Smooth muscle cell of the brain vasculature (primary cell): ENCODE results near the gene CWC27.
A peak's percentile ranks its signal among the peaks of the same experiment; 100 is the strongest.
"Not testable (repeated sequence)": the region's sequence is repeated elsewhere in the genome, so short reads cannot be mapped to it uniquely, and the experiment has no call there.

Experiments
- DNase-seq: peaks from one replicate; pipeline ENCODE4 v3.0.0-alpha.2; 2012; ENCODE audit warnings: low read depth, low spot score

The CWC27 gene

DNA sequence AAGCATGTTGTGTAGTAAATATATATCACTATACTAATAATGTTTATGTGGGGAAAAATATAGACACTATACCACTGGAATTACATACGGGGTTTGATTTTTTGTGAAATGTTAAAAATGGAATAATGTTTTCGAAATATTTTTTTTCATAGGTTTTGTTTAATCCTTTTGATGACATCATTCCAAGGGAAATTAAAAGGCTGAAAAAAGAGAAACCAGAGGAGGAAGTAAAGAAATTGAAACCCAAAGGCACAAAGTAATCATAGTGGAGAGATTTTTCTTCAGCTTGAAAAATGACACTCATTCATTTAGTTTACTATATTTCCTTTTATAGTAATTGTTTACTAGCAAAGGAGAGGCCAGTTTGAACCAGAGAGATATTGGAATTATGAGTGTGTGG is 17.6 kb downstream of the CWC27 start:
- DNase-seq = no peak

DNA sequence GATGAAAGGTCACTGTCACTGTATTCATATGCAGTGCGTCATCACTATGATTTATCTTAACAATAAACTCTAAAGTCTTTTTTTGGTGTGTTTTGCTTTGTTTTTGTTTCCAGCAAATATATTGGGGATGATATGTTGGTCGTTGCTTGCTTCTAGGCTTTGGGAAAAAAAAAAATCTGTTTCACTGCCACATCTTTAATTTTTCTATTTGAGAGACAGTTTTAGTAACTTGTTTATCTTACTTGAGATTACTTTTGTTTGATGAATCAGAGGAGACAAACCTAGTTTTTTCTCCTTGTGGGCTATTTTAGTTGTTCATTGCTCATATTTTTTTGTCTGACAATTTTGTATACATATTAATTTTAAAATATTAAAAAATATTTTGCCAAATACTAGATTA is 19.4 kb downstream of the CWC27 start:
- no peak for DNase-seq

DNA sequence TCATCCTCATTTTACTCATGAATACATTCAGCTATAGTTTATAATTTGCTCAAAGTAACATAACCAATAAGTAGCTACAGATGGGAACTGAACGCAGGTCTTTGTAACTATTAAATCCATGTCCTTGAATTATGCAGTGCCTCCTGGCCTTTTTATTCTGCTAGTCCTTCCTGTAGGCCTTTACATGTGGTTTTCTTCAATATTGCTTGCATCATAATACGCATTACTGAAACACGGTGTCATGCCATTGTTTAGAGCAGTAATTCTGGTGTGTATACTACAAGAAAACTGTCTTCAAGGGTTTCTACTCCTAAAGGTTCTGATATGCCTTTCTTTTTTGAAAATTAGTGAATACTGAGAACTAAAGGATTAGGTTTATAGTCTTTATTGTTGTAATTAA is 20.7 kb downstream of the CWC27 start:
- DNase-seq = no peak

DNA sequence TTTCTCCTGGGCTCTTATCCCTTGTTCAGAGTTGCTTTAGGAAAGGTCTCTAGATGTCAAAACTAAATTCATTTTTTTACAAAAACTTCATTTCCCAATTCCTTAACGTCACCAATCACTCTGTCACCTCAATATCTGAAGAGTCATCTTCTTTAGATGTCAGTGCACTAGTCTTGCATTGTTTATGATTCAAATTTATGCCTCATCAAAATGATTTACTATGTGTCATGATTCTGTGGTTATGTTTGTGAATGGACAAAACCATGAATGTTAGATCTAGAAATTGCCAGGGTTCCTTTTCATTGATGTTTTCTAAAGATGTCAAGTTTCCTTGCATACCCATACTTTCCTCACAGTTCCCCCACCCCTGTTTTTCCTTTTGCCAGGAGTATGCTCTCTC is 21.5 kb downstream of the CWC27 start:
- no peak for DNase-seq

DNA sequence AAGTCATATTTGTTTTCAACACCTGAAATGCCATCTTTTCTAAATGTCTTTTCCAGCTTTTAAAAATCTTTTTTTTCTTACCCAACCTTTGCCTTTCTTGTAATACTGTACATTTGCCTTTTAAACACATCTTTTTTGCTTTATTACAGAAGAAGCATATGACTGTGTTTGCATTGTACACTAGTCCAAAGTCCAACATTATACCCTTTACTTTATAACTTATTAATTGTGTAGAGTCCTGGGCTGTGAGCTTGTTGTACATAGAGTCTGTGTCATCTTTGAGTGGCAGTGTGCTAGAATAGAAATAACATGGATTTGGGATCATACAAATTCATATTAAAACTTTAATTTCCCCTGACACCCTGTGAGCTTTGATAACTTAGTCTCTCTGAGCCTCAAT is 23.7 kb downstream of the CWC27 start:
- no peak for DNase-seq

DNA sequence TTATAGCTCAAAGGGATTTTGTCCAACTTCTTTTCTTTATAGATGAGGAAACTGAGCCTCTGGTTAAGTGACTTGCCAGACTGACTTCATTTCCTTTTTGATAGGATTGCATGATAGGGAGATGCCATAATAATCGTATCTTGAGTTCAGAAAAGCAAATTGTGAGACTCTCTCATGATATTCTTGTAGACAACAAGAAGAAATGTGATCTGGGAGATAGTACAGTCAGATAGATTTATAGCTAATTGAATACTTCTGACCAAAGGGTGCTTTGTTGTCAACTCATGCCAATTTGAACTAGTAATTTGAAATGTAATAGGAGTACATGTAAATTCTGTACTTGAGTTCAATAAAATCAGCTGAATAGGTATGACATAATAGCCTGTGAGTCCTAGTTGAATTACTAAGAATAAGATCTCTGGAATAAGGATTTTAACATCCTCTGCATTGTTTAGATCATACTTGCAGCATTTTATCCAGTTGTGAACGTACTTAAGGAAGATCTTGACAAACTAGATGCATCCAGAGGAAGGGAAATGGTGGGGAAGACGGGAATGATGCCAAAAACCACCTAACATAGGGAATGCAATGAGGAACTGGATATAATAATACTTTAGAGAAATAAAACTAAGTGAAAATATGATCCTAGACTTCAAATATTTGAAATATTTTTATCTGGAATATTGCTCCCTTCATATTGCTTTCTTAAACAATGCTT is 25.5 kb downstream of the CWC27 start:
- no peak for DNase-seq

DNA sequence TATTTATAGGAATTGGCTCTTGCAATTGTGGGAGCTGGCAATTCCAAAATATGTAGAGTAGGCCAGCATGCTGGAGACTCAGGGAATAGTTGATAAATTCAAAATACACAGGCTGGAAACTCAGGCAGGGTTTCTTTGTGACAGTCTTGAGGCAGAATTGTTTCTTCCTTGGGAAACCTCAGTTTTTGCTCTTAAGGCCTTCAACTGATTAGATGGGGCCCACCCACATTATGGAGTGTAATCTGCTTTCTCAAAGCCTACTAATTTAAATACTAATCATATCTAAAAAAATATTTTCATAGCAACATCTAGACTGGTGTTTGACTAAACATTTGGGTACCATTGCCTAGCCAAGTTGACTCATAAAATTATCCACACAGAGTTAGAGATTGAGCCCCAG is 27.6 kb downstream of the CWC27 start:
- no peak for DNase-seq

DNA sequence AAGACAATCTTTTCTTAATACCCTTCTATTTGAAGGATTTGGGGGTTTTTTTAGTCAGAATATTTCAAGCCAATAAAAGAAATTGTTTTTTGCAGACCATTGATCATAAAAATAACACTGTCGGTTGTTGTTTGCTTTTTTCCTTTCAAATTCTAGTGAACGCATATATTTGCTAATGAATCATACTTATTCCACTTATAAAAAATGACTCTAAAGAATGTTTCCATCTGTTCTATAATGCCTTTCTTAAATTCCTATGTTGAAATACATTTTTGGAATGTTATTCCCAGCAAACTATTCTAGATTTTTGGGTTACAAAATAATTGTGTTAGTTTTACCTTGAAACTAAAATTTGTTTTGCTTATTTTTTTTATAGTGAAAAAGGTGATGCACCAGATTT is 32.2 kb downstream of the CWC27 start:
- no peak for DNase-seq

DNA sequence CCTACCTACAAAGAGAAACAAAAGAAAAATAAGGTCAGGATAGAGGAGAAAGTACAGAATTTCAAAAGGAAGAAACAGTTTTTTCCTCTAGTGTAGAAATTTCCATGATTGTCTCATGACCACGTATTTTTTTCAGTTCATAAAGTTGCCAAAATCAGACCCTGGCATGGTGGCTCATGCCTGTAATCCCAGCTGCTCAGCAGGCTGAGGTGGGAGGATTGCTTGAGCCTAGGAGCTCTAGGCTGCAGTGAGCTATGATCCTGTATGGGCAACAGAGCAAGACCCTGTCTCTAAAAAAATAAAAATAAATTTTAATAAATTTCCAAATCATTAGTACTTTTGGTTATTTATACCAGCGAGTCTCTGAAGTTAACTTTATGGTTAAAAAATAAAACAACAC is 37.8 kb downstream of the CWC27 start:
- DNase-seq = no peak

DNA sequence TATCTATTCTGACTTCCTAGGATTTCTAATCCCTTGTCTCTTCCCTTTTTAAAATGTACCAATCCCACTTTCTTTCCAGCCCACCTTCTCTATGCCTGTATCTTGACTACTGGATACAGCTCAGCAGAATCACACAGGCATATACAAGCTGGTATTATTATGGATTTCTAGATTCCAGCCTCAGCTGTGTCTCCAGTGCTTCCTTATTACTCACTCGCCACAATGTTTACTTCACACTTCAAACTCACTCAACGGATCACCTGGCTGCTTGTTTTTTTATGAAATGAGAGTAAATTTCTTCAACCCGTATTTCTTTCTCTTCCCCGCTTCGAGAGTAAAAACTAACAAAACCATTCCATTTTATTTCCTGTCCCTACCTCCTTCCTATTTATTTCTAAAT is 38.8 kb downstream of the CWC27 start:
- no peak for DNase-seq

DNA sequence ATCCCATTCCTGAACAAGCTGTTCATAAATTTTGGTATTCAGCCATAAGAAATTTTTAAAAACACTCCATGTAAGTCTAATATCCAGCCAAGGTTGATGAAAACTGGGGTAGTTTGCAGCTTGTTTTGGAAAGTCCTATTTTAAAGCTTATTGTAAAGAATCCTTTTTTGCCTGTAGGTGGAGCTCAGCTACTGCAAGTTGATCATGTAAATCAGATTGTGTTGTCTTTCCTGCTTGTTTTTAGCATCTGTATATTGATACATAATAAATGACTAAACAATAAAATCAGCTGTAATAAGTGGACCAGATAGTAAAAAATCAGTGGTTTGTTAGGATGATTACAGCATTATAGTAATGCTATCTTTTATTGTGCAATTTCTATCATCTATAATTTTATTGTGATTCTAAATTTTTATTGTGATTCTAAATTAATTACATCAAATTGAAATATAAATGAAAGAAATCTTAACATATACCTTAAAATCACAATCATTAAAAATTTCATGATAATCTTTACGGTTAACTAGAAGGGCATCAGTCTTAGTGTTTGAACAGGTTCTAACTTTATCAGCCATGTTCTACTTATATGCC is 42.4 kb downstream of the CWC27 start:
- DNase-seq = peak; percentile 24

DNA sequence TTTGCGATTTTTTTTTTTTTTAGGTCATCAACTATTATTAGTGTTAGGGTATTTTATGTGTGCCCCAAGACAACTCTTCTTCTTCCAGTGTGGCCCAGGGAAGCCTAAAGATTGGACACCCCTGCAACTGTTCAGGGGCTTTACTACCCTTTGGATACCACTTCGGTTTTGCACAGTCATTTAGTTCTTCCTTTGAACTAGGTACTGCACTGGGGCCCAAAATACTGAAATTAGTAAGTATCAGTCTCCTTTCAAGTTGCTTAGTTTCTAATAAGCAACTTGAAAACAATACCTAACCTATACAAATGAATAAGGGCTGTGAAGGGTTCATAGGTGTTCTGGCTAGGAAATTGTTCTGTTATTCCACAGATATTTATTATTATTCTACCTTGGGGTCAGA is 45.3 kb downstream of the CWC27 start:
- no peak for DNase-seq

DNA sequence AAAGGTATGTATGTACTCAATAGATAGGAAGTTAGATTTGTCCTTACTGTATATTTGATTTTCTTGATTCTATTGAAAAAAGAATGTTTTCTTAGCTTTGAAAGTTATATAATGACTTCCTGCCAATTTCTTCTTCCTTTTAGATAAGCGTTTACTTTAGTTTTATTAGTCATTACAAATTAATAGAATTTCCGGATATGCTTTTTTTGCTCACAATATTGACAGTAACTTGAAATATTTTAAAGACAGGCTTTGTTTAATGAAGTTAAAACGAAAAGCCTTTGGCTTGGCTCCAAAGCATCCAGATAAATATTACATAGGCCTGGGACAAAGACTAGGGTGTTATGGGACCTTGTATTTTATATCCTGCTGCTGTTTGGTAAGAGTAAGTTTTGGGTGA is 49.5 kb downstream of the CWC27 start:
- DNase-seq = no peak

DNA sequence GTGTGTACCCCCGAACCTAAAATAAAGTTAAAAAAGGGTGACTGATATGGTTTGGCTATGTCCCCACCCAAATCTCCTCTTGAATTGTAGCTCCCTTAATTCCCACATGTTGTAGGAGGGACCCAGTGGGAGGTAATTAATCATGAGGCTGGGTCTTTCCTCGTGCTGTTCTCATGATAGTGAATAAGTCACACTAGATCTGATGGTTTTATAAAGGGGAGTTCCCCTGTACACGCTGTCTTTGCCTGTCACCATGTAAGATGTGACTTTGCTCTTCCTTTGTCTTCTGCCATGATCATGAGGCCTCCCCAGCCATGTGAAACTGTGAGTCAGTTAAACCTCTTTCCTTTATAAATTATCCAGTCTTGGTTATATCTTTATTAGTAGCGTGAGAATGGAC is 50.6 kb downstream of the CWC27 start:
- DNase-seq = not testable (repeated sequence)

DNA sequence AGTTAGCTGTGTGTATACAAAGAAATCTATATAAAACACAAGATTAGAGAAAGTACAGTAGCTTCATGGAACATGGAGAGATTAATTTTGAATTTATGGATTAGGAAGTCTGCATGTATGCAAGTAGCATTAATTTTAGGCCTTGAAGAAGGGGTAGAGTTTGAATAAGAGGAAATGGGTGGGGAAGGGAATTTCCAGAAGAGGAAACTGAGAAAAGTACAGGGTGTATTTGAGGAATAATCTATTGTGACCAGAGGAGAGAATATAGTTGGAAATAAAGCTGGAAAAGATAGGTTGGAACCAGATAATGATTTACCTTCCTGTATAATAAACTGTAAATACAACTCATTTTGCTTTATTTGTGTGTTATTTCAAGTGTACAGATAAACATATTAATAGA is 53.6 kb downstream of the CWC27 start:
- DNase-seq = no peak

DNA sequence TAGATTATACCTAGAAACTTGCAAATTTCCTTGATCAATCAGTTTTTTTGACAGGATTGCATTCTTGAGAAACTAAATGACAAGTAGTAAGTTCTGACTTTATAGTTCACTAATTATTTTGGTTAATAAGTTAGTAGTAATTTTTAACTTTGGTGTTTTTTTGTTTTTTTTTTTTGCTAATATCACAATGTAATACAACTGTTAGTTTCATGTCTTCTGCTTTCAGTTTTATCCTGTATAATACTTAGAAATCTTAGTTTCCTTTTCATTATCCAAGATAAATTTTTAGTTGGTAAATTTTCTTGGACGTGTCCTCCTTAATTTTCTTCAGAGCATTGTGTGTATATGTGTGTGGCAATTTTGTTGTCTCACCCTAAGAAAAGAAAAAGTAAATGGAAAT is 57.8 kb downstream of the CWC27 start:
- DNase-seq = no peak

DNA sequence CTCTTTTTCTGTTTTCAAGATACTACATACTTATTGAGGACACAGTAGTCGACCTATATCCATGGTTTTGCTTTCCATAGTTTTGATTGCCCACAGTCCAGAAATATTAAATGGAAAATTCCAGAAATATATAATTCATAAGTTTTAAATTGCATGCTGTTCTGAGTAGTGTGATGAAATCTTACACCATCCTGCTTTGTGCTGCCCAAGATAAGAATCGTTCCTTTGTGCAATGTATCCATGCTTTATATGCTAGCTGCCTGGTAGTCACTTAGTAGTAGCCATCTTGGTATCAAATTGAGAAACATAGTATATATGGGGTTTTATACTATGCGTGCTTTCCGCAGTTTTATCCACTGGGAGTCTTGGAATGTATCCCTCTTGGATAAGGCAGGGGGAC is 59.0 kb downstream of the CWC27 start:
- no peak for DNase-seq

DNA sequence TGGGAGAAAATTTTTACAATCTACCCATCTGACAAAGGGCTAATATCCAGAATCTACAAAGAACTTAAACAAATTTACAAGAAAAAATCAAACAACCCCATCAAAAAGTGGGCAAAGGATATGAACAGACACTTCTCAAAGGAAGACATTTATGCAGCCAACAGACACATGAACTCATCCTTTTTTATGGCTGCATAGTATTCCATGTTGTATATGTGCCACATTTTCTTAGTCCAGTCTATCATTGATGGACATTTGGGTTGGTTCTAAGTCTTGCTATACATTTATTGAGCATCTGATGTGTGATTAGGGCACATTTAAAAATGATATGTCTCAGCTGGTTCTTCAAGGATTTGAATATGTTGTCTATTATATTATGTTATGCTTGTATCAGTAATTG is 61.9 kb downstream of the CWC27 start:
- DNase-seq = not testable (repeated sequence)

DNA sequence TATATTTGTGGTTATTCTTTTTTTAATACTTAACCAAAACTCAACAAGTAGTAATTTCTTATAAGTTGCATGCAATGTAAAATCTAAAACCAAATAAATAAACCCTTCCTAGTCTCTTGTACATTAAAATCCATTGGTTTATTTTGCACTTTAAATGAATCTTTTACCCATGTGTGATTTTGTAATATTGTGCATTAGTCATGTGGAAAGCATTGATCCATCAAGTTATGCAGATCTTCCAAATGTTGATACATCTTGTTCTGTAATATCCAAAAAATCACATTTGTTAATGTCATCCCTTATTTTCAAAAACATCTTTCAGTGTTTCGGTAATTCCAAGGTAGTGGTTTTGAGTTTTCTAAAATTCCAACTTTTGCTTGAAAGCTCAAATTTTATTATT is 63.3 kb downstream of the CWC27 start:
- DNase-seq = no peak

DNA sequence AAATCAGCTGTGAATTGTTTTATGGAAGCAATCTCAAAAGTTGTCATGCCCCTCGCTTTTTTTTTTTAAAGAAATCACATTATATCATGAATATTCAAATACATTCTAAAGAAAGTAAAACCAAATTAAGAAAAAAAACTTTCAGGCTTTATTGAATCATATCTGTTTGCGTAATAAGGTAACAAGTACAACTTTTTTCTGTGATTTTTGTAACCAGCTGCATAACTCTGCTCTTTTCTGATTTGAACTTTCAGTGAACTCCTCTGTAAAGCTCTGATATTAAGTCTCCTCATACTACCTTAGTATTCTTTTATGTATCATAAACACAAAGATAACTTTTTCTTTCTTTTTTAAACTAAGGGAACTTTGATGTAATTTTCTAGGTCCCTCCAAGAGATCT is 65.3 kb downstream of the CWC27 start:
- no peak for DNase-seq

DNA sequence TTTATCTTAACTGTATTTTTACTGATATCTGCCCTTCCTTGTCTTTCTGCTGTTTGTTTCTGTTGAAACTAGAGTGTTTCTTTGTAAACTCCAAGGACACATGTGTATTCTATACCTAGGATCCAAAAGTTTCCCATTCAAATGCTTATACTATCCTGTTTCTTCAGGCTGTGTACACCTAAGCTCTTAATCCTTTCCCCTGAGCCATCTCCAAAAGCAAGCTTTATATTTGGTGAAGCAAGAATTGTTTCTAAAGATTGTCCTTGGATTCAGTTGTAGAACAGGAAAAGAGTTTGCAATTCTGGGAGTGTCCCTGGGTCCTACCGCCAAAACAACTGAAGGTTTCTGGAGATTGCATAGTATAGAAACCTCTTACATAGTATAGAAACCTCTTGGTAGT is 65.9 kb downstream of the CWC27 start:
- DNase-seq = no peak

DNA sequence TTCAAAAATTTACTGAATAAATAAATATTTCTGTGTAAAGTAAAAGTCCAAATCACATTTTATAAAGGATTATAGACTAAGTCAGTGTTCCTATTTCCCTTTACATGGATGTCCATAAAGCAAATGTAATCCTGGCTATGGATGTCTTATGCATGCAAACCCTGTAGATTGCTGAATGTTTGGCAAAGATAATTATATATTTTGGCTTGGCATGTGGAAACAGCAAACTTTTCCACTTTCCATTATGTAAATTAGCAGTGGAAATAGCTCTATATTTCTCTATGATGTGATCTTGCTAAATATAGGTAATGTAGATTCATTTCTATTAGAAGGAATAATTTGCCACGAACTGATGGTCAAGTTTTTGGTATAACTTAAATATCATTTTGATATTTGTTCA is 66.5 kb downstream of the CWC27 start:
- DNase-seq = no peak

DNA sequence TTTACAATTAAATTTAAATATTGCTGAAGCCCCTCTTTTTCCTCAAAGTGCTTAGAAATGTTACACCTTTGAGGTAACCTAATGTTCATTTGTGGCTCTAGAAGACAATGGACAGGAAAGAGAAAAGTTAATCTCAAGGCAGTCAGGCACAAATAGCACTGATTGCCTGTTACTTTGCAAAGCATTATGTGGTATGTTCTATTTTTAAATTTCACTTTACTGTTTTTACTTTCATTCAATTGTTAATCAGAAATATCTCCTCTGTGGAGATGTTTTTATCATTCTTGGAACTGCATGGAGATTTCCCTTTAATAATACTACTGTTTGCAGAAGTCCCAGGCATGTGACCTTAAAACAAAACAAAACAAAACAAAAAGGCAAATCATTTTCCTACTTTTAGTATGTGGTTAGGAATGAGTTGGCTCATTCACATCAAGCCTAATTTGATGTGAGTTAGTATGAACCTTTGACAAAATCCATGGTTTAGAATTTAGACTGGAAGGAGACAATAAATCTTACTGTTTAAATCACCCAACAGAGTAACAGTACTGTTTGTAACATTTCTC is 67.5 kb downstream of the CWC27 start:
- no peak for DNase-seq

DNA sequence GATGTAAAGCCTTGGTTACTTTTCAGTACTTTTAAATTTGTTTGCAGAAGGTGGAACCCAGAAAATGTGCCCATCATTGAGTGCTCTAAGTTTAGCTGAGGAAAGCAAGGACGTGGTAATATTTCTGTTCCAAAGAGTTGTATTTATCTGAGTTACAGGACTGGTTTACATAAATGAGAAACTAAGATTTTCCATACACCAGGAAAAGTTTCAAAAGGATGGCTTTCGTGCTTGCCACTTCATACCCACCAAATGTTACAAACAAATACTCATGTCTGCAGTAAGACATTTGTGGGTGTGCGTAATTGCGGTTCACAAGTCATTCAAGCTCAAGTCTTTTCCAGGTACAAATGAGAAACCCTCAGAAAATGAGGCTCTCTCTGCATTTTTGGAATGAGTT is 68.1 kb downstream of the CWC27 start:
- no peak for DNase-seq
